Panc1 (cell line): ENCODE measurements around the gene ANKRD13D. TPM values are rescaled to one million over a fixed set of nuclear protein-coding genes. Genes with fewer than 3 reads are reported as not detected.
A peak's percentile ranks its signal among the peaks of the same experiment; 100 is the strongest.

Experiments used
- ATAC-seq: fragments of 200-7000 bp; cut with Tn5 transposase; 2 replicates; pipeline ENCODE4 v1.9.1; 2020; ENCODE audit warnings: mild to moderate bottlenecking, moderate library complexity
- BruUV-seq: library from RNA; stranded (reverse); fragments of 400-500 nt; replicated peaks from 2 replicates; lab custom pipeline; 2021; lab: Mats Ljungman, UMichigan
- CTCF ChIA-PET: fragments of 300-600 bp; sonication (Branson Sonifier 250); formaldehyde crosslinking; loops from one replicate; lab custom pipeline; 2022; ENCODE audit warnings: antibody characterized with exemption; lab: Charles Lee
- POLR2A ChIA-PET: fragments of 300-600 bp; sonication (Branson Sonifier 250); formaldehyde crosslinking; loops from one replicate; lab custom pipeline; 2022; ENCODE audit warnings: antibody characterized with exemption; lab: Charles Lee
- DNase-seq: peaks from one replicate; pipeline ENCODE4 v3.0.0-alpha.2; 2010; ENCODE audit warnings: low read depth, low spot score
- H3K27ac ChIP-seq: 2 replicates; pipeline ENCODE4 v1.5.1; 2011; ENCODE audit warnings: mild to moderate bottlenecking, low read length, inconsistent platforms
- H3K27me3 ChIP-seq: fragments of 200-500 bp; sonication (Bioruptor generic); 2 replicates; pipeline ENCODE4 v1.6.0; 2014; ENCODE audit warnings: low read length, inconsistent platforms; ENCODE audit not compliant: control insufficient read depth, insufficient read depth
- H3K36me3 ChIP-seq: fragments of 200-500 bp; sonication (Bioruptor generic); 2 replicates; pipeline ENCODE4 v1.5.1; 2014; ENCODE audit warnings: inconsistent platforms, mild to moderate bottlenecking, low read length, moderate library complexity; ENCODE audit not compliant: control insufficient read depth, insufficient read depth
- H3K4me1 ChIP-seq: 2 replicates; pipeline ENCODE4 v1.5.1; 2011; ENCODE audit warnings: inconsistent platforms, mild to moderate bottlenecking, low read length, moderate library complexity; ENCODE audit not compliant: control insufficient read depth, insufficient read depth
- H3K4me3 ChIP-seq, 2 experiments: 2 replicates each; pipeline ENCODE4 v1.5.1; 2011 to 2012; ENCODE audit warnings: low read depth in 2 of 2, low read length in 2 of 2, mild to moderate bottlenecking in 2 of 2, inconsistent platforms in 1 of 2, moderate library complexity in 1 of 2
- H3K9me3 ChIP-seq: fragments of 200-500 bp; sonication (Bioruptor generic); 2 replicates; pipeline ENCODE4 v1.5.1; 2014; ENCODE audit warnings: low read depth, mild to moderate bottlenecking, inconsistent platforms, low read length, moderate library complexity; ENCODE audit not compliant: control insufficient read depth, insufficient read depth
- CTCF ChIP-seq: fragments of 450-650 bp; IDR thresholded peaks from 2 replicates; pipeline ENCODE4 v1.5.1; 2017; ENCODE audit warnings: mild to moderate bottlenecking
- POLR2AphosphoS5 ChIP-seq: IDR thresholded peaks from 2 replicates; pipeline ENCODE4 v1.6.1; 2012; ENCODE audit warnings: mild to moderate bottlenecking, low read depth, low read length, moderate library complexity
- REST ChIP-seq, 2 experiments: IDR thresholded peaks; 2 replicates each; pipeline ENCODE4 v1.6.1; 2011 to 2012; ENCODE audit warnings: low read depth in 2 of 2, control low read depth in 1 of 2, low read length in 1 of 2, mild to moderate bottlenecking in 1 of 2, moderate library complexity in 1 of 2; ENCODE audit not compliant: insufficient read depth in 1 of 2
- SIN3A ChIP-seq: IDR thresholded peaks from 2 replicates; pipeline ENCODE4 v1.6.1; 2012; ENCODE audit warnings: low read depth, mild to moderate bottlenecking, low read length, moderate library complexity, borderline replicate concordance; ENCODE audit not compliant: insufficient read depth
- TCF7L2 ChIP-seq: IDR thresholded peaks from 2 replicates; pipeline ENCODE4 v1.6.1; 2011; ENCODE audit warnings: mild to moderate bottlenecking, low read depth, low read length, inconsistent platforms
- in situ Hi-C: cut with HindIII; loops from 2 replicates; pipeline ENCODE4 v1.10.0; 2016; ENCODE audit warnings: low sequenced_read_pairs, low pct_unique_long_range_greater_than_20kb
- intact Hi-C: fragments of 100-400 bp; cut with micrococcal nuclease; formaldehyde crosslinking; loops from one replicate; pipeline ENCODE4 v1.10.0; 2022; ENCODE audit not compliant: unreplicated experiment
- total RNA-seq: library from RNA; stranded (reverse); gene quantifications from one replicate; pipeline ENCODE4 v1.2.1, GENCODE V29; 2021; ENCODE audit not compliant: unreplicated experiment

Gene ANKRD13D
- total RNA-seq, 1 experiment from 2014 or later: 76.5 TPM

GRCh38 chr11:67268962-67269268 lies 20.2 kb upstream of the ANKRD13D start:
- Histone ChIP-seq H3K36me3 (no peaks in the 10 kb centered on the region; the same call in 1 of the 2 replicates), H3K27me3 (no peaks in the 10 kb centered on the region), H3K27ac (no peak overlapping the region), H3K4me1 (peaks cover 48% of the 10 kb centered on the region), H3K4me3 (no peak overlapping the region), H3K9me3 (no peaks in the 10 kb centered on the region)
- DNase-seq (no peak), ATAC-seq (no peak)
- POLR2A ChIA-PET: interaction anchor here (0.7 kb wide), 1 partner anchor 50 kb away, joined by 15 read pairs; no protein-coding TSS in a partner anchor
- no TSS peak for BruUV-seq
- in situ Hi-C loops (no loop called here), intact Hi-C loops (loop anchor here (10.0 kb wide), 1 partner anchor 116 kb away; no protein-coding TSS in a partner anchor)
- TF ChIP-seq REST (IDR thresholded peaks at IDR 0.05; ENCODE audit: insufficient read depth in 1 of 2, low read depth in 2 of 2, low read length in 1 of 2) (no peak), SIN3A (no peak), POLR2AphosphoS5 (no peak), TCF7L2 (no peak)
- CTCF ChIA-PET: interaction anchor here (0.7 kb wide), 1 partner anchor 51 kb away, joined by 7 read pairs; no protein-coding TSS in a partner anchor

- DNase-seq (no peak), ATAC-seq (no peak)
- Histone ChIP-seq H3K9me3 (no peaks in the 10 kb centered on the region), H3K4me1 (peaks cover 48% of the 10 kb centered on the region), H3K27me3 (no peaks in the 10 kb centered on the region), H3K36me3 (no peaks in the 10 kb centered on the region; the same call in 1 of the 2 replicates), H3K27ac (peak overlapping the region; percentile 69), H3K4me3 (peak overlapping the region in 1 of 2 experiments; percentile 15; a peak in 1 of 4 replicates)
- ChIA-PET POLR2A (interaction anchor here (0.6 to 0.7 kb wide), 3 partner anchors 36 to 92 kb away, joined by 3 to 15 read pairs (median 3); no protein-coding TSS in a partner anchor), CTCF (interaction anchor here (0.7 kb wide), 1 partner anchor 50 kb away, joined by 7 read pairs; no protein-coding TSS in a partner anchor)
- TF ChIP-seq POLR2AphosphoS5 (no peak), CTCF (no peak), REST (IDR thresholded peaks at IDR 0.05; ENCODE audit: insufficient read depth in 1 of 2, low read depth in 2 of 2, low read length in 1 of 2) (no peak), SIN3A (no peak), TCF7L2 (no peak)
- in situ Hi-C loops: no loop called here
- intact Hi-C loops: loop anchor here (10.0 kb wide), 1 partner anchor 115 kb away; no protein-coding TSS in a partner anchor
- BruUV-seq: no TSS peak
These were observed 19.5 kb upstream of the ANKRD13D start for GRCh38 chr11:67269401-67270255.
